ENCODE measurements around the gene PHF19.

PHF19 gene

GRCh38 chr9:120874226-120875194, 2.5 kb downstream of the PHF19 start:
- in situ Hi-C loops (cut with HindIII; ENCODE audit: low sequenced_read_pairs) = no loop called here

- in situ Hi-C loops (cut with HindIII; ENCODE audit: low sequenced_read_pairs) = no loop called here
Measured at GRCh38 chr9:120873512-120873911, 3.5 kb downstream of the PHF19 start.

- in situ Hi-C loops (cut with HindIII; ENCODE audit: low sequenced_read_pairs) = no loop called here
Measured at GRCh38 chr9:120872791-120873502, 4.0 kb downstream of the PHF19 start.

- in situ Hi-C loops (cut with HindIII; ENCODE audit: low sequenced_read_pairs) = no loop called here
Measured at GRCh38 chr9:120870206-120870605, 6.8 kb downstream of the PHF19 start.

GRCh38 chr9:120869726-120870125, 7.3 kb downstream of the PHF19 start:
- in situ Hi-C loops (cut with HindIII; ENCODE audit: low sequenced_read_pairs) = no loop called here

GRCh38 chr9:120869360-120869687, 7.7 kb downstream of the PHF19 start:
- in situ Hi-C loops (cut with HindIII; ENCODE audit: low sequenced_read_pairs) = no loop called here

GRCh38 chr9:120868676-120869359, 8.2 kb downstream of the PHF19 start:
- in situ Hi-C loops (cut with HindIII; ENCODE audit: low sequenced_read_pairs) = no loop called here

- in situ Hi-C loops (cut with HindIII; ENCODE audit: low sequenced_read_pairs) = no loop called here
Measured at GRCh38 chr9:120868339-120868675, 8.7 kb downstream of the PHF19 start.

- in situ Hi-C loops (cut with HindIII; ENCODE audit: low sequenced_read_pairs) = no loop called here
Measured at GRCh38 chr9:120867676-120868338, 9.2 kb downstream of the PHF19 start.

GRCh38 chr9:120866651-120867050, 10.3 kb downstream of the PHF19 start:
- in situ Hi-C loops (cut with HindIII; ENCODE audit: low sequenced_read_pairs) = no loop called here

- in situ Hi-C loops (cut with HindIII; ENCODE audit: low sequenced_read_pairs) = no loop called here
Measured at GRCh38 chr9:120865809-120866208, 11.2 kb downstream of the PHF19 start.

GRCh38 chr9:120865176-120865575, 11.8 kb downstream of the PHF19 start:
- in situ Hi-C loops (cut with HindIII; ENCODE audit: low sequenced_read_pairs) = no loop called here

- in situ Hi-C loops (cut with HindIII; ENCODE audit: low sequenced_read_pairs) = no loop called here
Measured at GRCh38 chr9:120864719-120865118, 12.3 kb downstream of the PHF19 start.

- in situ Hi-C loops (cut with HindIII; ENCODE audit: low sequenced_read_pairs) = no loop called here
Measured at GRCh38 chr9:120863833-120864232, 13.2 kb downstream of the PHF19 start.

GRCh38 chr9:120862452-120862851, 14.5 kb downstream of the PHF19 start:
- in situ Hi-C loops (cut with HindIII; ENCODE audit: low sequenced_read_pairs) = no loop called here

GRCh38 chr9:120861935-120862334, 15.1 kb downstream of the PHF19 start:
- in situ Hi-C loops (cut with HindIII; ENCODE audit: low sequenced_read_pairs) = no loop called here

GRCh38 chr9:120860083-120860482, 16.9 kb downstream of the PHF19 start:
- in situ Hi-C loops (cut with HindIII; ENCODE audit: low sequenced_read_pairs) = no loop called here

- in situ Hi-C loops (cut with HindIII; ENCODE audit: low sequenced_read_pairs) = no loop called here
Measured at GRCh38 chr9:120859361-120859760, 17.6 kb downstream of the PHF19 start.

GRCh38 chr9:120857902-120858301, 19.1 kb downstream of the PHF19 start:
- in situ Hi-C loops (cut with HindIII; ENCODE audit: low sequenced_read_pairs) = no loop called here

- in situ Hi-C loops (cut with HindIII; ENCODE audit: low sequenced_read_pairs) = no loop called here
Measured at GRCh38 chr9:120857481-120857880, 19.5 kb downstream of the PHF19 start.

- in situ Hi-C loops (cut with HindIII; ENCODE audit: low sequenced_read_pairs) = no loop called here
Measured at GRCh38 chr9:120856700-120857099, 20.3 kb downstream of the PHF19 start.
